Upper lobe of left lung (tissue), 4 donors: ENCODE results near the gene USPL1.

ENCODE experiments used
- EP300 ChIP-seq, 4 donors: sonication (generic); formaldehyde crosslinking; IDR thresholded peaks; one replicate each; pipeline ENCODE4 v1.5.1; 2017; ENCODE audit warnings: antibody characterized with exemption in 4 of 4, control low read depth in 2 of 4
- POLR2A ChIP-seq, 4 donors: fragments of 450-650 bp; IDR thresholded peaks; one replicate each; pipeline ENCODE4 v1.5.1; 2016 to 2017; ENCODE audit warnings: antibody characterized with exemption in 4 of 4, mild to moderate bottlenecking in 2 of 4
- POLR2AphosphoS5 ChIP-seq, 2 donors: sonication (generic); formaldehyde crosslinking; IDR thresholded peaks; one replicate each; pipeline ENCODE4 v1.5.1; 2017; ENCODE audit warnings: antibody characterized with exemption in 2 of 2
- TF ChIP-seq, protein P1 (sequence below), 6 experiments: fragments of 450-650 bp in 4 of 6; fragments of 200-600 bp in 2 of 6; sonication (generic) in 2 of 6; IDR thresholded peaks; one replicate each; pipeline ENCODE4 v1.5.1; 2016 to 2019; ENCODE audit warnings: antibody characterized with exemption in 6 of 6

DNA sequence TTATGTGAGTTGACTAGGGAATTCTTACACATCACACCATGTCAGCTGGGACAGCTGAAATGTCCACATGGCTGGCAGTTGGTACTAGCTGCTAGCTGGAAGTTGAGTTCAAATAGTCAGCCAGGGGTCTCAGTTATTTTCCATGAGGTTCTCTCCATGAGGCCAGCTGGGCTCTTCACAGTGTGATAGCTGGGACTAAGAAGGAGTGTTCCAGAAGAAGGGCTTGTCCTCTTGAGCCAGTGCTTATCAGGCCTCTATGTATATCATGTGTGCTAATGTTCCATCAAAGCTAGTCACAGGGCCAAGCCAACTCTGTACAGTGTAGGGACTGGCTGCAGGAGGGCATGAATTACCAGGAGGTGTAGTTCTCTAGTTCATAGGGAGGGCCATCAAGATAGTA is 11.8 kb downstream of the USPL1 start:
- no peak for TF ChIP-seq EP300 (IDR thresholded peaks at IDR 0.05)
- TF ChIP-seq, protein P1, sequence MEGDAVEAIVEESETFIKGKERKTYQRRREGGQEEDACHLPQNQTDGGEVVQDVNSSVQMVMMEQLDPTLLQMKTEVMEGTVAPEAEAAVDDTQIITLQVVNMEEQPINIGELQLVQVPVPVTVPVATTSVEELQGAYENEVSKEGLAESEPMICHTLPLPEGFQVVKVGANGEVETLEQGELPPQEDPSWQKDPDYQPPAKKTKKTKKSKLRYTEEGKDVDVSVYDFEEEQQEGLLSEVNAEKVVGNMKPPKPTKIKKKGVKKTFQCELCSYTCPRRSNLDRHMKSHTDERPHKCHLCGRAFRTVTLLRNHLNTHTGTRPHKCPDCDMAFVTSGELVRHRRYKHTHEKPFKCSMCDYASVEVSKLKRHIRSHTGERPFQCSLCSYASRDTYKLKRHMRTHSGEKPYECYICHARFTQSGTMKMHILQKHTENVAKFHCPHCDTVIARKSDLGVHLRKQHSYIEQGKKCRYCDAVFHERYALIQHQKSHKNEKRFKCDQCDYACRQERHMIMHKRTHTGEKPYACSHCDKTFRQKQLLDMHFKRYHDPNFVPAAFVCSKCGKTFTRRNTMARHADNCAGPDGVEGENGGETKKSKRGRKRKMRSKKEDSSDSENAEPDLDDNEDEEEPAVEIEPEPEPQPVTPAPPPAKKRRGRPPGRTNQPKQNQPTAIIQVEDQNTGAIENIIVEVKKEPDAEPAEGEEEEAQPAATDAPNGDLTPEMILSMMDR (IDR thresholded peaks at IDR 0.05), result no peak
- no peak for TF ChIP-seq POLR2AphosphoS5 (IDR thresholded peaks at IDR 0.05)
- no peak for TF ChIP-seq POLR2A (IDR thresholded peaks at IDR 0.05)
